ENCODE results near the gene ATAD3C.
"Not testable (repeated sequence)": the region's sequence is repeated elsewhere in the genome, so short reads cannot be mapped to it uniquely, and the experiment has no call there.

DNA sequence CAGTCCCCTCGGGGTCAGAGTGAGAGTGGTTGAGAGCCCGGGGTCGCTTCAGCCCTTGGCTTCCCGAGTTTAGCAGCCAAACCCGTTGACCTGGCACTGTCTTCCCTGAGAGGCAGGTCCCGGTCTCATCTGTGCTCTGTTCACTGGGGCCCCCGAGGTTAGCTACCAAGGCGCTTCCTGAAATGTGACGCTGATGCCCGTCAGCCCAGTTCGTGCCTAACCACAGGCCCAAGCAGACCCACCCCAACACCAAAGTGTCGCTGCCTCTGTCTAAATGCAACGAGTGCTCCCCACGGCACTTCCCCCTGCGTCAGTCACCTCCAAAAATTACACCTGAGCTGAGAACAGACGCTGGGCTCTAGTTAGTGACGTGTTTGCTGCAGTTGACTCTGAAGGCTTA, 26.5 kb downstream of the ATAD3C start:
- TF ChIP-seq EZH2 (IDR thresholded peaks at IDR 0.05; ENCODE audit: low read length, unreplicated experiment): not testable (repeated sequence)
- TF ChIP-seq, protein P1, sequence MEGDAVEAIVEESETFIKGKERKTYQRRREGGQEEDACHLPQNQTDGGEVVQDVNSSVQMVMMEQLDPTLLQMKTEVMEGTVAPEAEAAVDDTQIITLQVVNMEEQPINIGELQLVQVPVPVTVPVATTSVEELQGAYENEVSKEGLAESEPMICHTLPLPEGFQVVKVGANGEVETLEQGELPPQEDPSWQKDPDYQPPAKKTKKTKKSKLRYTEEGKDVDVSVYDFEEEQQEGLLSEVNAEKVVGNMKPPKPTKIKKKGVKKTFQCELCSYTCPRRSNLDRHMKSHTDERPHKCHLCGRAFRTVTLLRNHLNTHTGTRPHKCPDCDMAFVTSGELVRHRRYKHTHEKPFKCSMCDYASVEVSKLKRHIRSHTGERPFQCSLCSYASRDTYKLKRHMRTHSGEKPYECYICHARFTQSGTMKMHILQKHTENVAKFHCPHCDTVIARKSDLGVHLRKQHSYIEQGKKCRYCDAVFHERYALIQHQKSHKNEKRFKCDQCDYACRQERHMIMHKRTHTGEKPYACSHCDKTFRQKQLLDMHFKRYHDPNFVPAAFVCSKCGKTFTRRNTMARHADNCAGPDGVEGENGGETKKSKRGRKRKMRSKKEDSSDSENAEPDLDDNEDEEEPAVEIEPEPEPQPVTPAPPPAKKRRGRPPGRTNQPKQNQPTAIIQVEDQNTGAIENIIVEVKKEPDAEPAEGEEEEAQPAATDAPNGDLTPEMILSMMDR (conservative IDR thresholded peaks at IDR 0.05; ENCODE audit: low read depth, low read length): not testable (repeated sequence)

All from PC-3 (cell line).